ENCODE results near the gene IFT57.

Gene IFT57

DNA sequence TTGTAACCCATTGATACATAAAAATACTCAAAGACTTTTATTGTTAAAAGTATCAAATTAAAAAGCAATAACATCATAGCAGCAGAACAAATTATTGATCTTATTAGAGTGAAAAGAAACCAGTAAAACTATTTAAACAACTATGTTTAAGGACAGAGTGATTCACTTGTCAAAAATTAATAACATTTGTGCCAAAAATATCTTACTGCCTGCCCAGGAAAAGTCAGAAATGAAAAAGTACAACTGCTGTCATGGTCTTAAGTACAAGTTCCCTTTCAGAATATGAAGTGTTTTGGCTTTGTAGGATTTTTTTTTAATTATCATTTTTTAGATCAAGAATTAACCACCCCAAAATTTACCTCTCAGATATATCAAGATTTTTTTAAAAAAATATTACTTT, 3.4 kb downstream of the IFT57 start:
- DNase-seq, result no peak

DNA sequence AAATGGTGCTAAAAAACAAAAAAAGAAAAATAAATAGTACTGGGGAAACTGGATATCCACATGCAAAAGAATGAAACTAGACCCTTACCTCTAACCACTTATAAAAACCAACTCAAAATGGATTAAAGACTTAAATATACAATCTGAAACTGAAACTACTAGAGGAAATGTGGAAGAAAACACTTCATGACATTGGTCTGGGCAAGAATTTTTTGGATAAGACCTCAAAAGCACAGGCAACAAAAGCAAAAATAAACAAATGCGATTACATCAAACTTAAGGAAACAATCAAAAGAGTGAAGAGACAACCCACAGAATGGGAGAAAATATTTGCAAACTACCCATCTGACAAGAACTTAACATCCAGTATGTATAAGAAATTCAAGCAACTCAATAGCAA, 6.4 kb downstream of the IFT57 start:
- no peak for DNase-seq

DNA sequence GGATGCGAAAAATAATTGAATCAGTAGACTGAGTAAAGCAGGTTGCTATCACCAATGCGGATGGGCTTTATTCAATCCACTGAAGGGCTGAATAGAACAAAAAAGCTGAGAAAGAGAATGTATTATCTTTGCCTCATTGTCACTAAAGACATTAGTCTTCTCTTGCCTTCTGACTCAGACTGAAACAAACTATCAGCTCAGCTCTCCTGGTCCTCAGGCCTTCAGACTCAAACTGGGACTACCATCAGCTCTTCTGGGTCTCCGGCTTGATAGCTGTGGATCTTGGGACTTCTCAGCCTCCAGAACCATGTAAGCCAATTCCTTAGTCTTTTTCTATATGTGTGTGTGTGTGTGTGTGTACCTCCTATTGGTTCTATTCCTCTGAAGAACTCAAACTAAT, 12.6 kb downstream of the IFT57 start:
- no peak for DNase-seq

DNA sequence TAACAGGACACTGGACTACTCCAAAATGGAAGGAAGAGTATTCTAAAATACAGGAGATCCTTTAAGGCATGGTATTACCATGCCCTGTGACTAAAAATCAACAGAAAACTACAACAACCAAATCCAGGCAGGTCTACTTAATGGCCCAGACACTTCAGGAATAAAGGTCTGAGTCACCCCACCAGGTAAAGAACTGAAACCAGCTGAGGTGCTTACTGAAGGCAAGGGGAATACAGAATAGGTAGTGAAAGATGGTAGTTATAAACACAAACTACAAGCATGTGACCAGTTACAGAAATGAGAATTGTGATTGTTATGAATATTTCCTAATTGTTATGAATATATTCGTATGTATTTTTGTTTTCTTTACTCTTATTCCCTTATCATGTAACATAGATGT, 13.4 kb downstream of the IFT57 start:
- DNase-seq, result no peak

DNA sequence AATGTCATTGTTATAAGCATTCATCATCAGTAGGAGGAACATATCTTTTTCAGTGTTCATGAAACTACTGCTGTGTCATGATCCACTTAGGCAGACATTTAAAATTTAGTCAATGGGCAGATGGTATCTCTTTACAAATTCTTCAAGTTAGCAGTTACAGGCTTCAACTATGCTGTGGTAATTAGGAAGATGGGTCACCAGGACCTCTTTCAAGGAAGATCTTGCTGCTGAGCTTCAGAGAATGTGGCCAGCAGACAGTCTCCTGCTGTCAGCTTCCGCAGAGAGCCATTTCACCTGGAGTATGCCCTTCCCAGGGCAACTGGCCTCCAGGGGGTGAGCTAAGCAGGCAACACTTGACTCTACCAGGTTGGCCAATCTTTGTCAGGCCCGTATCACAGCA, 19.4 kb downstream of the IFT57 start:
- no peak for DNase-seq

- no peak for DNase-seq
Measured at GRCh38 chr3:108202080-108202479, 20.1 kb downstream of the IFT57 start.

- DNase-seq, result no peak
Measured at GRCh38 chr3:108201258-108201657, 21.0 kb downstream of the IFT57 start.

- no peak for DNase-seq
Measured at GRCh38 chr3:108200578-108200977, 21.6 kb downstream of the IFT57 start.

DNA sequence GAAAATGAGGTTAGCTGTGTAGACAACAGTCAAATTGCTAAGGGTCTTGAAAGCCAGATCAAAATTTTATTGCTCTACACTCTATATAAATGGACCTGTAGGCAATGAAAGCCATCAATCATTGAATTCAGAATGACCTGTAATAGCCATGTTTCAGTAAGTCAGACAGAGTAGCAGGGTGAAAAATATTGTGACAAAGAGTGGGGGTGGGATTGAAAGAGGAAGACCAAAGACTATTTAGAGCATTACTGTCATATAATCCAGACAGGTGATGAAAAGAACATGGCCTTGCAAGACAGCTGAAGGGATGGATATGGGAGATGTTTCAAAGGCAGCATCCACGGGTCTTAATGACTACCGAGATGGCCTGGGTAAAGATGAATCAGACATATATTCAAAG, 22.2 kb downstream of the IFT57 start:
- DNase-seq, result no peak

GRCh38 chr3:108191394-108191793, 30.8 kb downstream of the IFT57 start:
- no peak for DNase-seq

DNA sequence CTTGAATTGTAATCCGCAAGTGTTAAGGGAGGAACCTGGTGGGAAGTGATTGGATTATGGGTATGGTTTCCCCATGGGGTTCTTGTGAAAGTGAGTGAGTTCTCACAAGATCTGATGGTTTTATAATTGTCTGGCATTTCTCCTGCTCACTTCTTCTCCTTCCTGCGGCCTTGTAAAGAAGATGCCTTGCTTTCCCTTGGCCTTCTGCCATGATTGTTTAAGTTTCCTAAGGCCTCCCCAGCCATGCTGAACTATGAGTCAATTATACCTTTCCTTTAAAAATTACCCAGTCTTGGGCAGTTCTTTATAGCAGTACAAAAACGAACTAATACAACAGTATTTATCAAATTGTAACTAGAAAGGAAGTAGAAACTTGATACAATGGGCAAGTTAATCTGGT, 31.9 kb downstream of the IFT57 start:
- DNase-seq, result no peak

- no peak for DNase-seq
Measured at GRCh38 chr3:108189440-108189839, 32.8 kb downstream of the IFT57 start.

GRCh38 chr3:108185536-108185935, 36.7 kb downstream of the IFT57 start:
- no peak for DNase-seq

DNA sequence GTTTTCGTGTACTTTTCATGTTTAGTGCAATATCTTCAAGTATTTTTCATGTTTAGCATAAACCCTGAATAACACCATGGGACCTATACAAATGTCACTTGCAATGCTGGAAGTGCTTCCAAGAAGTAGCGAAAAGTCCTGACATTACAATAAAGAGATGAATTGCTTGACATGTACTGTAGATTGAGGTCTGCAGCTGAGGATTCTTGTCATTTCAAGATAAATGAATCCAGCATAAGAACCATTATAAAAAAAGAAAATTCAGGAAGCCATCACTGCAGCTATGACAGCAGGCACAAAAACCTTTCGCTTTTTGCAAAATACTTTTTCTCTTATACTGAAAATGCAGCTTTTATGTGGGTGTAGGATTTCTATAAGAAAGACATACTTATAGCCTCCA, 37.4 kb downstream of the IFT57 start:
- no peak for DNase-seq

DNA sequence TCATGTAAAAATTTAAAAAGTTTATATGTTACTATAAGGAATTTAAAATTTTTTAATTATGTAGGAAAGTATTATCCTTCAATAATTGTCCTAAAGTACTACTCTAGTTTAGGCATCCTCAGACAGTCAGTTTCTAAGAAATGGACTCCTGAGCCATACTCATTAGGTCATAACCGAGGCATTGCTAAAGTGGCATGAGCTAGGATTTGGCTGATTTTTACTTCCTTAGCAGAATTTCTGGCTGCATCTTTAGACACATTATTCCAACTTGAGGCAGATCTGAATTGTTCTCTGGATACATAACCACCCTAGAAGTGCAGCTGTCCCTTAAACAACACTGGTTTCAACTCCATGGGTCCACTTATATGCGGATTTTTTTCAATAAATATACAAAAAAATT, 38.3 kb downstream of the IFT57 start:
- no peak for DNase-seq

- no peak for DNase-seq
Measured at GRCh38 chr3:108183181-108183580, 39.0 kb downstream of the IFT57 start.

DNA sequence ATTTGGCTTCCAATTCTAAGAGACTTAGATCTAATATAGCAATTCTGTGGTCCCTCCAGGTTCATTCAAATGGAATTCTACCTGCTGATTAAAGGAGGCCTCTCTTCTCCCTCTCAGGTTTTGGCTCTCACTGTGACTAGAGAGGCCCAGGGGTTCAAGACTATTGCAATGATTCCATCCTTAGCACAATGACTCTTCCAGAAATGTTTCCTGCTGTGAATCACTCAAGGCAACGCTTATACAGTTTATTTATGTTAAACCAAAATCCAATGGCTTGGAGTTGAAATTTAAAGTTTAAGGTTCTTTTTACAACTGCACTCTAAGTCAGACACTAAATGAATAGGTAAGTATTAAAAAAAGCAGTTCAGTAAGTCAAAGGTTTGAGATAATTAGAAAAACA, 39.9 kb downstream of the IFT57 start:
- no peak for DNase-seq

GRCh38 chr3:108181172-108181571, 41.1 kb downstream of the IFT57 start:
- no peak for DNase-seq

- no peak for DNase-seq
Measured at GRCh38 chr3:108180194-108180593, 42.0 kb downstream of the IFT57 start.

DNA sequence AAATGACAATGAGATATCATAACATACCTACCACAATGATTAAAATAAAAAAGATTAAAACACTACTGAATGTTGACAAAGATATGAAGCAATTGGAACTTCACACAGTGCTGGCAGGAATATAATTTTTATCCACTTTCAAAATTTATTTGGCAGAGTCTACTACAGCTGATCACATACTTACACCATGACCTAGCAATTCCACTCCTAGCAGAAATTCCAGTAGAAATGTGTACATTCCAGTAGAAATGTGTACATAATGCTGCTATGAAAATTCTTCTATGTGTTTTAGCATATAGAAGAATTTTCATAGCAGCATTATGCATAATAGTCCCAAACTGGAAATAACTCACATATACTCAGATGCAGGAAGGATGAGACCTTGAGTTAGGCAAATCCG, 43.5 kb downstream of the IFT57 start:
- no peak for DNase-seq

GRCh38 chr3:108177536-108177935, 44.7 kb downstream of the IFT57 start:
- no peak for DNase-seq

DNA sequence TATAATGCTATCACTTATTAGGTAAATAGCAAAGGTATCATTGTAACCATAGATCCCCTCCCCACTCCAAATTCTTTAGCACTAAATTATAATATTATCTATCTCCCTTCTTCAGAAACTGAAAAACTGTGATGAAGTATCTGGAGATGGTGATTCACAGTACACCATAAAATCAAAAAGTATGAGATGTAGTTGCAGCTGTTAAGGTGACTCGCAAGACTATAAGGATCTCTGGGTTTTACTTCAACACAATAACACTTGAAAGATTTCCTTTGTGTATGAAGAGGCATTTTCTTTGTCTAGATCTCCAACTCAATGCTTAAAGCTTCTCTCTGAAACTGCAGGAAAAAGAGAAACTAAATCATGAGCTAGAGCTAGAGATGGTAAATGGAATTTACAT, 46.9 kb downstream of the IFT57 start:
- no peak for DNase-seq

- DNase-seq, result no peak
Measured at GRCh38 chr3:108171106-108171505, 51.1 kb downstream of the IFT57 start.

DNA sequence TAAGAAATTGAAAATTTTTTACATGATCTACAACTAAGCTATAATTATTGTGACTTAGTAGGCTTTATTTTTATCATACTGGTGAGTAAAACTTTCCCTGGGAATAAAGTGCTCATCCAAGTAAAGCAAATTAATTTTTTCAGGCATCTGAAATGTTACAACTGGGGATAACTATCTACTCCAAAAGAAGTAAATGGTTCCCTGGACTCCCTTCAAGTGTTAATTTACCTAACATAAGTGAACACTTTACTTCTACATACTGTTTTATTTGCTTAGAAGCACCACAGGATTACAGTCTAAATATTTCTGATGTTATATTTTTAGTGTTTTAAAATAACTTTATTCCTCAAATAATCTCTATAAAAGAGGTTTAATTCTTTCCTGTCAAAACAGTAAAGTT, 57.8 kb downstream of the IFT57 start:
- DNase-seq, result no peak

GRCh38 chr3:108159865-108160264, 62.4 kb downstream of the IFT57 start:
- DNase-seq, result no peak

DNA sequence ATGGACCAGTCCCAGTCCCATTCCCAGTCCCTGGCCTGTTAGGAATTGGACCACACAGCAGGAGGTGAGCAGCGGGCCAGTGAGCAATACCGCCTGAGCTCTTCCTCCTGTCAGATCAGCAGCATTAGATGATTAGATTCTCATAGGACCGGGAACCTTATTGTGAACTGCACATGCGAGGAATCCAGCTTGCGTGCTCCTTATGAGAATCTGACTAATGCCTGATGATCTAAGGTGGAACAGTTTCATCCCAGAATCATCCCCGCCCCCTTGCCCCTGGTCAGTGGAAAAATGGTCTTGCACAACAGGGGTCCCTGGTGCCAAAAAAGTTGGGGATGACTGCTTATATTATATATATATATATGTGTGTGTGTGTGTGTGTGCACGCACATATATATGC, 63.1 kb downstream of the IFT57 start:
- DNase-seq, result no peak
